A549 (cell line): ENCODE data around the gene AGAP3. TPM values are rescaled to one million over a fixed set of nuclear protein-coding genes. Genes with fewer than 3 reads are reported as not detected.

Experiments used
- ATAC-seq, 2 experiments: fragments of 200-7000 bp in 1 of 2; fragments of >200 bp in 1 of 2; cut with Nextera tagmentation in 1 of 2; cut with Tn5 transposase in 1 of 2; 3 replicates each; pipeline versions ENCODE4 v1.8.0 to v1.9.1; 2018 to 2020; ENCODE audit warnings: mild to moderate bottlenecking in 1 of 2, moderate library complexity in 1 of 2
- CTCF ChIA-PET: fragments of 300-600 bp; sonication (Branson Sonifier 250); formaldehyde crosslinking; extraction: SDS; loops from one replicate; lab custom pipeline; 2021; ENCODE audit warnings: antibody characterized with exemption, inconsistent platforms; lab: Yijun Ruan, JAX
- POLR2A ChIA-PET: fragments of 350-600 bp; formaldehyde crosslinking; extraction: SDS; loops from one replicate; lab custom pipeline; 2021; ENCODE audit warnings: antibody characterized with exemption, inconsistent platforms; lab: Yijun Ruan, JAX
- DNase-seq, 2 experiments: peaks; one replicate each; pipeline versions ENCODE4 v3.0.0 to v3.0.0-alpha.2; 2011 to 2016; ENCODE audit warnings: low read depth in 1 of 2, low spot score in 1 of 2
- FAIRE-seq: peaks from 2 replicates; lab custom pipeline; 2011; peaks lifted over from hg19 to GRCh38; lab: Jason Lieb, UNC
- H3K27ac ChIP-seq, 2 experiments: fragments of >200 bp; sonication (Bioruptor Twin); formaldehyde crosslinking; 3 replicates each; pipeline ENCODE4 v1.5.1; 2016 to 2017
- H3K4me1 ChIP-seq: fragments of >200 bp; sonication (Bioruptor Twin); formaldehyde crosslinking; 3 replicates; pipeline ENCODE4 v1.6.1; 2016
- H3K4me2 ChIP-seq: fragments of >200 bp; sonication (Bioruptor Twin); formaldehyde crosslinking; 3 replicates; pipeline ENCODE4 v1.6.1; 2016
- H3K4me3 ChIP-seq: fragments of >200 bp; sonication (Bioruptor Twin); formaldehyde crosslinking; 3 replicates; pipeline ENCODE4 v1.5.1; 2016
- H3K9me3 ChIP-seq: fragments of >200 bp; sonication (Bioruptor Twin); formaldehyde crosslinking; 3 replicates; pipeline ENCODE4 v1.6.1; 2016
- ATOH8 ChIP-seq: fragments of 250-450 bp; sonication (Bioruptor Pico); IDR thresholded peaks from 2 replicates; pipeline ENCODE4 v1.5.0; 2020; ENCODE audit warnings: low read depth, mild to moderate bottlenecking, moderate library complexity
- BHLHE40 ChIP-seq: IDR thresholded peaks from 2 replicates; pipeline ENCODE4 v1.6.1; 2012; ENCODE audit warnings: low read depth, low read length, inconsistent platforms
- CHD2 ChIP-seq: fragments of 150-350 bp; IDR thresholded peaks from 2 replicates; pipeline ENCODE4 v1.6.1; 2014; ENCODE audit warnings: low read length; ENCODE audit not compliant: partially characterized antibody
- CHD4 ChIP-seq: fragments of 200-600 bp; sonication (generic); IDR thresholded peaks from 2 replicates; pipeline ENCODE4 v1.6.1; 2016; ENCODE audit warnings: antibody characterized with exemption, mild to moderate bottlenecking, borderline replicate concordance
- E2F6 ChIP-seq: IDR thresholded peaks from 2 replicates; pipeline ENCODE4 v1.6.1; 2012; ENCODE audit warnings: low read depth, borderline replicate concordance
- EHF ChIP-seq: fragments of 250-450 bp; sonication (Bioruptor Pico); IDR thresholded peaks from 2 replicates; pipeline ENCODE4 v1.5.0; 2020; ENCODE audit warnings: mild to moderate bottlenecking
- ELK1 ChIP-seq: fragments of 150-350 bp; IDR thresholded peaks from 2 replicates; pipeline ENCODE4 v1.6.1; 2014; ENCODE audit warnings: low read depth, mild to moderate bottlenecking, low read length
- EP300 ChIP-seq, 2 experiments: fragments of >200 bp; sonication (Bioruptor Twin); formaldehyde crosslinking; IDR thresholded peaks; 2 replicates in 1 of 2; 3 replicates in 1 of 2; pipeline ENCODE4 v1.6.1; 2016 to 2017
- FOSB ChIP-seq: fragments of 250-450 bp; sonication (Bioruptor Pico); IDR thresholded peaks from 2 replicates; pipeline ENCODE4 v1.5.0; 2020; ENCODE audit warnings: mild to moderate bottlenecking, moderate library complexity
- HEYL ChIP-seq: fragments of 250-450 bp; sonication (Bioruptor Pico); IDR thresholded peaks from 2 replicates; pipeline ENCODE4 v1.8.0; 2021; ENCODE audit warnings: mild to moderate bottlenecking, moderate library complexity
- HMGXB4 ChIP-seq: fragments of 250-450 bp; sonication (Bioruptor Pico); IDR thresholded peaks from 2 replicates; pipeline ENCODE4 v1.5.0; 2021; ENCODE audit warnings: mild to moderate bottlenecking, moderate library complexity, borderline replicate concordance
- HOXB13 ChIP-seq: fragments of 250-450 bp; sonication (Bioruptor Pico); IDR thresholded peaks from 2 replicates; pipeline ENCODE4 v1.5.0; 2020; ENCODE audit warnings: low read depth, mild to moderate bottlenecking, moderate library complexity
- JUN ChIP-seq, 2 experiments: fragments of >200 bp; sonication (Bioruptor Twin); formaldehyde crosslinking; IDR thresholded peaks; 2 replicates in 1 of 2; 3 replicates in 1 of 2; pipeline ENCODE4 v1.6.1; 2016 to 2017
- MAX ChIP-seq: IDR thresholded peaks from 2 replicates; pipeline ENCODE4 v1.6.1; 2012
- MYC ChIP-seq: IDR thresholded peaks from 2 replicates; pipeline ENCODE4 v1.6.1; 2012; ENCODE audit warnings: mild to moderate bottlenecking, inconsistent platforms, low read length, improper control_type of control experiment, borderline replicate concordance
- NR3C1 ChIP-seq: fragments of >200 bp; sonication (Bioruptor Twin); formaldehyde crosslinking; IDR thresholded peaks from 3 replicates; pipeline ENCODE4 v1.6.1; 2017
- RAD21 ChIP-seq, 2 experiments: fragments of >200 bp in 1 of 2; sonication (Bioruptor Twin) in 1 of 2; formaldehyde crosslinking in 1 of 2; IDR thresholded peaks in 1 of 2; conservative IDR thresholded peaks in 1 of 2; 2 replicates in 1 of 2; 3 replicates in 1 of 2; pipeline ENCODE4 v1.6.1; 2012 to 2018; ENCODE audit warnings: inconsistent platforms in 1 of 2
- REST ChIP-seq: fragments of 200-600 bp; sonication (generic); IDR thresholded peaks from 2 replicates; pipeline ENCODE4 v1.6.1; 2016; ENCODE audit warnings: antibody characterized with exemption, mild to moderate bottlenecking, moderate library complexity
- RFX5 ChIP-seq: fragments of 450-650 bp; IDR thresholded peaks from 2 replicates; pipeline ENCODE4 v1.7.1; 2014; ENCODE audit warnings: antibody characterized with exemption, mild to moderate bottlenecking, moderate library complexity
- SREBF2 ChIP-seq: fragments of 450-650 bp; IDR thresholded peaks from 2 replicates; pipeline ENCODE4 v1.6.1; 2014; ENCODE audit warnings: mild to moderate bottlenecking, moderate library complexity
- TFCP2L1 ChIP-seq: fragments of 250-450 bp; sonication (Bioruptor Pico); IDR thresholded peaks from 2 replicates; pipeline ENCODE4 v1.5.0; 2021; ENCODE audit warnings: mild to moderate bottlenecking
- TP53 ChIP-seq: fragments of 250-450 bp; sonication (Bioruptor Pico); IDR thresholded peaks from 2 replicates; pipeline ENCODE4 v1.5.0; 2021; ENCODE audit warnings: mild to moderate bottlenecking, moderate library complexity
- ZFP36 ChIP-seq: fragments of 450-650 bp; IDR thresholded peaks from 2 replicates; pipeline ENCODE4 v1.6.1; 2014; ENCODE audit warnings: borderline replicate concordance; ENCODE audit not compliant: partially characterized antibody
- WGBS: methylation state at CpG from one replicate; pipeline ENCODE4 v1.1.6; 2017; ENCODE audit errors: missing lambda C conversion rate; 5-methylcytosine and 5-hydroxymethylcytosine counted together
- polyA plus RNA-seq, 4 experiments: library from polyadenylated mRNA; depleted of rRNA in 3 of 4; stranded (reverse); fragments of >200 nt; fragmentation: RNase III in 1 of 4; extraction: RNeasy Plus Mini Kit Qiagen cat#74134 plus additional on column Dnase treatment in 1 of 4; gene quantifications; 2 replicates in 3 of 4; 3 replicates in 1 of 4; pipeline ENCODE4 v1.2.3, GENCODE V29; 2011 to 2017

AGAP3 gene
- polyA plus RNA-seq, 2 of the 4 experiments (the other 2 are of a cell fraction): 33.8 to 45.9 TPM

GRCh38 chr7:151179287-151179860 lies 93.1 kb downstream of the AGAP3 start (continued):
- TF ChIP-seq E2F6 (no peak), EP300 (IDR thresholded peaks at IDR 0.05) (no peak), MYC (no peak), ATOH8 (no peak)
- TF ChIP-seq, all 56 proteins: peak for 0

- ChIA-PET CTCF (interaction anchor here (1.0 to 4.9 kb wide), 5 partner anchors 10 to 162 kb away, joined by 3 to 29 read pairs (median 8); partner anchors contain the start of gene GBX1), POLR2A (no interaction called here)
- TF ChIP-seq ELK1 (no peak), JUN (IDR thresholded peaks at IDR 0.05) (no peak), HMGXB4 (CRISPR knock-in tag) (no peak), CHD4 (no peak), RAD21 (conservative IDR thresholded peaks at IDR 0.05 in 1 of 2, IDR thresholded peaks at IDR 0.05 in 1 of 2) (no peak), HEYL (CRISPR knock-in tag) (no peak), RFX5 (no peak), CHD2 (no peak), HOXB13 (no peak), MAX (no peak), TFCP2L1 (no peak), BHLHE40 (no peak), EHF (no peak)
- Histone ChIP-seq H3K4me2 (no peak overlapping the region), H3K27ac (no peak overlapping the region), H3K4me3 (no peak overlapping the region), H3K9me3 (no peaks in the 10 kb centered on the region), H3K4me1 (no peaks in the 10 kb centered on the region)
- 36% methylated on average over 3 of the region's 4 CpGs for WGBS
- ATAC-seq: no peak
- no peak for DNase-seq
- no peak for FAIRE-seq
Observed at GRCh38 chr7:151179946-151180345, 93.7 kb downstream of the AGAP3 start.

- ChIA-PET CTCF (interaction anchor here (0.8 to 4.6 kb wide), 5 partner anchors 10 to 57 kb away, joined by 4 to 13 read pairs (median 5); no protein-coding TSS in a partner anchor), POLR2A (no interaction called here)
- no peak for FAIRE-seq
- no peaks in the 10 kb centered on the region for H3K9me3 ChIP-seq
- no peak for ATAC-seq
- H3K27ac ChIP-seq: no peak overlapping the region
- TF ChIP-seq NR3C1: no peak
- no peak for TF ChIP-seq FOSB
- TF ChIP-seq TP53 (CRISPR knock-in tag): no peak
- no peak for TF ChIP-seq REST
- TF ChIP-seq SREBF2: no peak
- TF ChIP-seq ZFP36: no peak
- TF ChIP-seq BHLHE40: no peak
- H3K4me2 ChIP-seq: no peak overlapping the region
- no peak for DNase-seq
- no peak overlapping the region for H3K4me3 ChIP-seq
- H3K4me1 ChIP-seq: no peaks in the 10 kb centered on the region
- WGBS: 82% methylated on average over 5 of the region's 22 CpGs
Observed at GRCh38 chr7:151181011-151181431, 94.7 kb downstream of the AGAP3 start.
